Large intestine (tissue), 3 donors: ENCODE data around the gene SARS2. TPM values are rescaled to one million over a fixed set of nuclear protein-coding genes. Genes with fewer than 3 reads are reported as not detected.
"Not testable (repeated sequence)": the region's sequence is repeated elsewhere in the genome, so short reads cannot be mapped to it uniquely, and the experiment has no call there.

Experiments
- DNase-seq, 2 donors: peaks; one replicate each; pipeline versions ENCODE4 v3.0.0 to v3.0.0-alpha.2; 2013
- H3K27ac ChIP-seq: one replicate; pipeline ENCODE4 v1.5.1; 2013; ENCODE audit warnings: low read length
- H3K27me3 ChIP-seq: 2 replicates; pipeline ENCODE4 v1.6.1; 2013; ENCODE audit warnings: low read length; ENCODE audit not compliant: control insufficient read depth, insufficient read depth
- H3K36me3 ChIP-seq: 2 replicates; pipeline ENCODE4 v1.6.1; 2013; ENCODE audit warnings: low read length; ENCODE audit not compliant: control insufficient read depth, insufficient read depth
- H3K4me1 ChIP-seq: one replicate; pipeline ENCODE4 v1.6.1; 2013; ENCODE audit warnings: low read length; ENCODE audit not compliant: control insufficient read depth, insufficient read depth
- H3K4me3 ChIP-seq: one replicate; pipeline ENCODE4 v1.5.1; 2013; ENCODE audit warnings: low read length
- H3K9me3 ChIP-seq: one replicate; pipeline ENCODE4 v1.6.1; 2013; ENCODE audit warnings: mild to moderate bottlenecking, low read depth, low read length, moderate library complexity; ENCODE audit not compliant: control insufficient read depth
- WGBS: methylation state at CpG from one replicate; pipeline ENCODE4 v1.1.5; 2013; ENCODE audit warnings: low lambda C conversion rate; ENCODE audit not compliant: insufficient coverage; 5-methylcytosine and 5-hydroxymethylcytosine counted together
- polyA plus RNA-seq: library from polyadenylated mRNA; unstranded; fragments of 120-200 nt; gene quantifications from one replicate; pipeline ENCODE4 v1.2.1, GENCODE V29; 2013

SARS2 gene
- polyA plus RNA-seq, 1 donor = 34.9 TPM

DNA sequence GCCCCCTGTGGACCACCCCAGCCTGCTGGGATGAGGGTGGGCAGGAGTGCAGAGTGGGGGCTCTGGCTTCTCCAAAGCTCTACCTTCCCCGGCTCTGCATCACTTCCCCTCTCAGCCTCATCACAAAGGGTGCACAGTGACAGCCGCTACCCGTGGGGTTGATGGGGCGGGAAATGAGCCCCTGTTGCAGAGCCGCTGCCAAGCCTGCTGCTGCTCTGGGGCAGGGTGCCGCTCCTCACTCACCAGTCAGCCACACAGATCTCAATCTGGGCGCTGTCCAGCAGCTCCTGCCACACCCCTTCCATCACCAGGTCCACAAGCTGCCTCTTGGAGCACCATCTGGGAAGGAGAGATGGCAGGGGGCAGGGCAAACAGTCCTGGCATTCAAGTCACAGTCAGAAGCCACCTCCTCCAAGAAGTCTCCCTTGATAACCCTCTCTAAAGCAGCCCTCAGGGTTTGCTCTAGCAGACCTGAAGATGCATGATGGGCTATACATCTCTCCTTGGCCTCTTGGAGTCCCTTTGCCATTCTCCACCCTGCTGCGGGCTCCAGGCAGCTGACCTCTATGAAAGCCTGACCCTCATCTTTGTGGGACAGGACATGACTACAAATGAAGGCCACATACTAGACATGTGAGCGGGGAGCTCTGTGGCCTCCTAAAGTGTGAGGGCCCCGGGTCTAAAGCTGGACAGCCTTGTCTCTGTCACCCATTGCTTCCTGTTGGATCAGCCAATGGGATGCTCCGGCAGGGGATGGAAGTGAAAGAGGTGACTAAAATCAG lies 15.9 kb upstream of the SARS2 start:
- no peak overlapping the region for H3K4me3 ChIP-seq
- H3K27ac ChIP-seq = no peak overlapping the region
- no peak for DNase-seq
- H3K9me3 ChIP-seq = peaks cover 6% of the 10 kb centered on the region
- H3K36me3 ChIP-seq = peaks cover 48% of the 10 kb centered on the region
- H3K27me3 ChIP-seq = no peaks in the 10 kb centered on the region
- peaks cover 5% of the 10 kb centered on the region for H3K4me1 ChIP-seq
- no CpG with 5 or more reads among the region's 11 CpGs for WGBS

DNA sequence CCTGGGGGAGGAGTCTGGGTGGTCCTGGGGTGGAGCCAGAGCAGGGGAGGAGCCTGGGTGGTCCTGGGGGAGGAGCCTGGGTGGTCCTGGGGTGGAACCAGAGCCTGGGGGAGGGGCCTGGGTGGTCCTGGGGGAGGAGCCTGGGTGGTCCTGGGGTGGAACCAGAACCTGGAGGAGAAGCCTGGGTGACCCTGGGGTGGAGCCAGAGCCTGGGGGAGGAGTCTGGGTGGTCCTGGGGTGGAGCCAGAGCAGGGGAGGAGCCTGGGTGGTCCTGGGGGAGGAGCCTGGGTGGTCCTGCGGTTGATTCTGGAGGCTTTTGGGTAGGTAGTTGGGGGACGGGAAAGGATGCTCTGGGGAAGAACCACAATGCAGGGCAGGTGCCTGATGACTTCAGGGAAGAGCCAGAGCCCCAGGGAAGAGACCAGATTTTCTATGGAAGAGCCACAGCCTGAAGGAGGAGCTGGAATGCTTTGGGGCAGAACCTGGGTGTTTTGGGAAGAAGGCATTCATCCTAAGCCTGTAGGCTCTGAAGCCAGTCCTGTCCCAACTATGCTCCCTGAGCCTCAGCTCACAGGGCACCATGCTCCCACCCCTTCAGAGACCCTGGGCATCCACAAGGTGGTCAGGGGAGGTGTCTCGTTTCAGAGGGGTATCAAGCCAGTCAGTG lies 15.1 kb upstream of the SARS2 start:
- H3K36me3 ChIP-seq = peaks cover 48% of the 10 kb centered on the region
- no peaks in the 10 kb centered on the region for H3K27me3 ChIP-seq
- H3K4me1 ChIP-seq = peaks cover 5% of the 10 kb centered on the region
- no CpG with 5 or more reads among the region's 3 CpGs for WGBS
- peaks cover 6% of the 10 kb centered on the region for H3K9me3 ChIP-seq
- H3K4me3 ChIP-seq = no peak overlapping the region
- no peak overlapping the region for H3K27ac ChIP-seq
- no peak for DNase-seq

DNA sequence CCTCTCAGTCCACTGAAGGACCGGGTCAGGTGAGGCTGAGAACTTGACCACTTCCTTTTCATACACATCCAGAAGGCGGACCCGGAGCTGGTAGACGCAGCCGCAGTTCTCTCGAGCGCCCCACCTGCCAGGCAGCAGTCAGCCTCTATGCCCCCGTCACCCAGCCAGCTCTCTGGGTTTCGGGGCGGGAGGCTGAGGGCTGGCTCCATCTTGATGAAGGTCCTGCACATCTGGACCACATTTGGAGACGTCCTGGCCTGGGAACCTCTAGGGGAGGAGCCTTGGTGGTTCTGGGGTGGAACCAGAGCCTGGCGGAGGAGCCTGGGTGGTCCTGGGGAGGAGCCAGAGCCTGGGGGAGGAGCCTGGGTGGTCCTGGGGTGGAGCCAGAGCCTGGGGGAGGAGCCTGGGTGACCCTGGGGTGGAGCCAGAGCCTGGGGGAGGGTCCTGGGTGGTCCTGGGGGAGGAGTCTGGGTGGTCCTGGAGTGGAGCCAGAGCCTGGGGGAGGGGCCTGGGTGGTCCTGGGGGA lies 14.5 kb upstream of the SARS2 start:
- no CpG with 5 or more reads among the region's 12 CpGs for WGBS
- Histone ChIP-seq H3K36me3 (peaks cover 48% of the 10 kb centered on the region), H3K27me3 (no peaks in the 10 kb centered on the region), H3K27ac (no peak overlapping the region), H3K4me1 (peaks cover under 1% of the 10 kb centered on the region), H3K4me3 (no peak overlapping the region), H3K9me3 (peaks cover 3% of the 10 kb centered on the region)
- no peak for DNase-seq

DNA sequence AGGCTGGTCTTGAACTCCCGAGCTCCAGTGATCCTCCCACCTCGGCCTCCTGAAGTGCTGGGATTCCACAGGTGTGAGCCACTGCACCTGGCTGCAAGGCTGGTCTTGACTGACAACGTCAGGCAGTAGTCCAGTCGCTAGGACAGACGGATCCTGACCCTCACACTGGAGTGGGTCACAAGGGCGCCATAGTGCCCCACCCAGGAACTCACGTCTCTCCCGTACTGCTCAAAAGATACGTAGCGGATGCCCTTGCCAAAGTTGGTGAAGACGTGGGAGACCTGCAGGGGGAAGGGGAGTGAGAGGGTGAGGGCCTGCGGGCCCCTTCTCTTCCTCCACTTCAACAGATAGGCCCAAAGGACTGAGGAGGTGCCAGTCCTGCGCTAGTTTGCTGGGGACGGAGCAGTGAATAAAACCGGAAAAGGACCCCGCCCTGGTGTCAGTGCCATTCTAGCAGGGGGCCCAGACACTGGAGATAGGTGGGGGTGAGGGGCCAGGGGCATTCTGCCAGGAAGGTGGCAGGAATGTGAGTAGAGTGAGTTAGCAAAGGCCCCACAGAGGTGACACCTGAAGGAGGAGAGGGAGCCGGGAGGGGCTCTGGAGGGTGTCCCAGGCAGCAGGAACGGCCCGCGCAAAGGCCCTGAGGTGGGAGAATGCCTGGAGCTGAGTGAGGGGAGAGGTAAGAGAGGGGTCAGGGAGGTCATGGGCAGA lies 12.1 kb upstream of the SARS2 start:
- H3K27me3 ChIP-seq = no peaks in the 10 kb centered on the region
- no peak overlapping the region for H3K27ac ChIP-seq
- no peaks in the 10 kb centered on the region for H3K9me3 ChIP-seq
- no peak for DNase-seq
- no CpG with 5 or more reads among the region's 20 CpGs for WGBS
- no peak overlapping the region for H3K4me3 ChIP-seq
- H3K36me3 ChIP-seq = peaks cover 39% of the 10 kb centered on the region
- no peaks in the 10 kb centered on the region for H3K4me1 ChIP-seq

DNA sequence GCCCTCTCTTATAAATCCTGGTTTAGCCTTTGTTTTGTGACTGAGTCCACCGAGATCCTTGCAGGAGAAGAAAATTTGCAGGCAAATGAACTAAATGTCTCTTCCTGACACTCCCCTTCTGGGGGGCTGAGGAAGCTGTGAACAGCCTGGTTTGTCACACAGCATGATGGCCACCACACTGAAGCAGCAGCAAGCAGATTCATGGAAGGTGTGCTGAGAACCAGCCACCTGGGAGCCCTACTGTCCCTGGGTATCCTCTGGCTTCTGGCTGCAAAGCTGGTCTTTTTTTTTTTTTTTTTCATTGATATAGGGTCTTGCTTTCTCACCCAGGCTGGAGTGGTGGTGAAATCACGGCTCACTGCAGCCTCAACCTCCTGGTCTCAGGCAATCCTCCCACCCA lies 11.4 kb upstream of the SARS2 start:
- no peak for DNase-seq
- Histone ChIP-seq H3K4me1 (no peaks in the 10 kb centered on the region), H3K27me3 (no peaks in the 10 kb centered on the region), H3K36me3 (peaks cover 32% of the 10 kb centered on the region), H3K4me3 (no peak overlapping the region), H3K9me3 (no peaks in the 10 kb centered on the region), H3K27ac (no peak overlapping the region)
- no CpG with 5 or more reads among the region's 2 CpGs for WGBS

DNA sequence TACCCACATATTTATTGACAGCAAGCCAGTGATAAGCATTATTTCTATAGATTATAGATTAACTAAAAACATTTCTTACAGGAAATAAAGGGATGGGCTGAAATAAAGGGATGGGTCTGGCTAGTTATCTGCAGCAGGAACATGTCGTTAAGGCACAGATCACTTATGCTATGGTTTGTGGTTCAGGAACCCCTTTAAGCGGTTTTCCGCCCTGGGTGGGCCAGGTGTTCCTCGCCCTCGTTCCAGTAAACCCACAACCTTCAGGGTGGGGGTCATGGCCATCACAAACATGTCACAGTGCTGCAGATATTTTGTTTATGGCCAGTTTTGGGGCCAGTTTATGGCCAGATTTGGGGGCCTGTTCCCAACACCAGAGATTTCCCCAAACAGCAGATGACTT lies 10.9 kb upstream of the SARS2 start:
- H3K27ac ChIP-seq, H3K27me3 ChIP-seq, H3K4me1 ChIP-seq, DNase-seq, H3K9me3 ChIP-seq, H3K4me3 ChIP-seq: not testable (repeated sequence)
- peaks cover 27% of the 10 kb centered on the region for H3K36me3 ChIP-seq
- no CpG with 5 or more reads among the region's 5 CpGs for WGBS

DNA sequence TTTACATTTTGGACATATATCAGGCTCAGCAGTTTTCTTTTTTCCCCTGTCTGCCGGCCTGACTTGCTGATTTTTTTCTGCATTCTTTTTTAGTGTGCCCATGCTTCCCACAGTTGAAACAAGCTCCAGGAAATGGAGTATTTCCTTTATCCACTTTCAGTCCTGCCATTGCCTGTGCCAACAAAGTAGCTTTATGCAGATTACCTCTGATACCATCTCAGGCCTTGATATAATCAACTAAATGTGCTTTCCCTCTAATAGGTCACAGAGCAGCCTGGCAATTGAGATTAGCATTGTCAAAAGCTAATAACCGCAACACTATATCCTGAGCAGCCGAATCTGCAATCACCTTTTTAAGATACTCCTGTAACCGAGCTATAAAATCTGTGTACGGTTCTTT lies 9.4 kb upstream of the SARS2 start:
- Histone ChIP-seq H3K9me3 (peaks cover 1% of the 10 kb centered on the region), H3K27me3 (no peaks in the 10 kb centered on the region), H3K27ac (no peak overlapping the region), H3K4me3 (no peak overlapping the region), H3K36me3 (peaks cover 18% of the 10 kb centered on the region), H3K4me1 (no peaks in the 10 kb centered on the region)
- WGBS = 67% methylated on average over 1 of the region's 5 CpGs
- no peak for DNase-seq

DNA sequence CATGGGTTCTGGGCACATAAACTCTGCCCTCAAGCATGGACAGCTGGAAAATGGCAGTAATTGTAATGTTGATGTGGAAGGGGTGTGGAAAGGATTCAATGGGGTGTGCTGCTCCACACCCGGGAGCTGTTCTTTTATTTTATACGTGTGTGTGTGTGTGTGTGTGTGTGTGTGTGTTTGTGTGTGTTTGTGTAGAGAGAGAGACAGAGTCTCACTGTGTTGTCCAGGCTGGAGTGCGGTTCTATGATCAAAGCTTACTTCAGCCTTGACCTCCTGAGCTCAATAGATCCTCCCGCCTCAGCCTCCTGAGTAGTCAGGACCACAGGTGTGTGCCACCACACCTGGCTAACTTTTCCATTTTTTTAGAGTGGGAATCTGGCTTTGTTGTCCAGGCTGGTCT lies 3.0 kb upstream of the SARS2 start:
- no peak overlapping the region for H3K4me3 ChIP-seq
- H3K27ac ChIP-seq = no peak overlapping the region
- H3K36me3 ChIP-seq = peaks cover 14% of the 10 kb centered on the region
- no peak for DNase-seq
- H3K4me1 ChIP-seq = peaks cover 6% of the 10 kb centered on the region
- no peaks in the 10 kb centered on the region for H3K27me3 ChIP-seq
- no CpG with 5 or more reads among the region's 4 CpGs for WGBS
- H3K9me3 ChIP-seq = peaks cover 10% of the 10 kb centered on the region

DNA sequence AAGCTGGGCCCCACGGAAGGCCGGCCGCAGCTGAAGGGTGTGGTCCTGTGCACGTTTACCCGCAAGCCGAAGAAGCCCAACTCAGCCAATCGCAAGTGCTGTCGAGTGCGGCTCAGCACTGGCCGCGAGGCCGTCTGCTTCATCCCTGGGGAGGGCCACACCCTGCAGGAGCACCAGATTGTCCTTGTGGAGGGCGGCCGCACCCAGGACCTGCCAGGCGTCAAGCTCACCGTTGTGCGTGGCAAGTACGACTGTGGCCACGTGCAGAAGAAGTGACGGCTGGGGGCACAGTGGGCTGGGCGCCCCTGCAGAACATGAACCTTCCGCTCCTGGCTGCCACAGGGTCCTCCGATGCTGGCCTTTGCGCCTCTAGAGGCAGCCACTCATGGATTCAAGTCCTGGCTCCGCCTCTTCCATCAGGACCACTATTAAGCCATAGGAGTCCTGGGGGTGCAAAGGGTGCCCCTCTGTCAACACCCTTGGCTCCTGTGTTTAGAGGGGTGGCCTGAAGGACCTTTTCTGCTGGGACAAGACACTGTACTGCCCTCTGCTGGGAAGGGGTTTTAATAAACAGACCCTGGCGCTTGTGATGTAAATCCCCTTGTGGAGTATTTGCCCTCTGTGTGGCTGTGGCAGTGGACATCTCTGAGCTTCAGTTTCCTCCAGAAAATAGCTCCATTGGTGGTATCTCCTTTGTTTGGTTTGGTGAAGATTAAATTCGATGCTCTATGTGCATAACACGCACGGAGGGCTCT lies 2.0 kb upstream of the SARS2 start:
- Histone ChIP-seq H3K27ac (no peak overlapping the region), H3K36me3 (peaks cover 14% of the 10 kb centered on the region), H3K4me1 (peaks cover 6% of the 10 kb centered on the region), H3K4me3 (no peak overlapping the region), H3K27me3 (no peaks in the 10 kb centered on the region), H3K9me3 (peaks cover 10% of the 10 kb centered on the region)
- DNase-seq = peak in 1 of 2 donors; percentile 31
- no CpG with 5 or more reads among the region's 29 CpGs for WGBS

DNA sequence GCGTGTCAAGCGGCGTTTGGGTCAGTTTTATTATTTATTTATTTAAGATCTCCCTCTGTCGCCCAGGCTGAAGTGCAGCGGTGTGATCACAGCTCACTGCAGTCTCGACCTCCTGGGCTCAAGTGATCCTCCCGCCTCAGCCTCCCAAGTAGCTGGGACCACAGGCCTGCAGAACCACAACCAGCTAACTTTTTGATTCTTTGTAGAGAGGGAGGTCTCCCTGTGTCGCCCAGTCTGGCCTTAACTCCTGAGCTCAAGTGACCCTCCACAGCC lies 894 bp upstream of the SARS2 start:
- Histone ChIP-seq H3K4me1 (peaks cover 6% of the 10 kb centered on the region), H3K9me3 (peaks cover 10% of the 10 kb centered on the region), H3K36me3 (peaks cover 14% of the 10 kb centered on the region), H3K27me3 (no peaks in the 10 kb centered on the region), H3K4me3 (peak overlapping the region; percentile 88), H3K27ac (no peak overlapping the region)
- WGBS = no CpG with 5 or more reads among the region's 8 CpGs
- no peak for DNase-seq
